RWPE1 (cell line): ENCODE results near the gene RGS16.
"Not testable (repeated sequence)": the region's sequence is repeated elsewhere in the genome, so short reads cannot be mapped to it uniquely, and the experiment has no call there.

ENCODE experiments used
- CTCF ChIA-PET: fragments of 350-600 bp; sonication (Branson Sonifier 250); formaldehyde crosslinking; extraction: SDS; loops from one replicate; lab custom pipeline; 2021; lab: Yijun Ruan, JAX
- POLR2A ChIA-PET: fragments of 400-600 bp; formaldehyde crosslinking; extraction: SDS; loops from one replicate; lab custom pipeline; 2020; ENCODE audit warnings: antibody characterized with exemption; ENCODE audit not compliant: low non-redundant PET; lab: Yijun Ruan, JAX
- DNase-seq: peaks from one replicate; pipeline ENCODE4 v3.0.0; 2012; ENCODE audit warnings: low spot score
- H3K27ac ChIP-seq: fragments of 450-650 bp; 2 replicates; pipeline ENCODE4 v1.5.1; 2017
- TF ChIP-seq, protein P1 (sequence below): fragments of 450-650 bp; conservative IDR thresholded peaks from 2 replicates; pipeline ENCODE4 v1.5.1; 2017; ENCODE audit warnings: low read depth, mild to moderate bottlenecking

The RGS16 gene

DNA sequence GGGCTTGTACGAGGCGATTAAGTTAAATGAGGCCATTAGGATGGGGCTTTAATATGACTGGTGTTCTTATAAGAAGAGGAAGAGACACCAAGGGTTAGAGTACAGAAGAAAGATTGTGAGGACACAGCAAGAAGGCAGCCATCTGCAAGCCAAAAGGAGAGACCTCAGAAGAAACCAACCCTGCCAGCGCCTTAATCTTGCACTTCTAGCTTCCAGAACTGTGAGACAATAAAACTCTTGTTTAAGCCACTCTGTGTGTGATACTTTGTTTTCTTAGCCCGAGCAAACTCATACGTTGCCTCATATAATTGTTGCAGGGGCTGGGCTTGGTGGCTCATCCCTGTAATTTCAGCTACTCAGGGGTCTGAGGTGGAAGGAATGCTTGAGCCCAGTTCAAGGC is 33.6 kb upstream of the RGS16 start:
- H3K27ac ChIP-seq: no peak overlapping the region
- POLR2A ChIA-PET: no interaction called here
- DNase-seq: no peak
- TF ChIP-seq, protein P1, sequence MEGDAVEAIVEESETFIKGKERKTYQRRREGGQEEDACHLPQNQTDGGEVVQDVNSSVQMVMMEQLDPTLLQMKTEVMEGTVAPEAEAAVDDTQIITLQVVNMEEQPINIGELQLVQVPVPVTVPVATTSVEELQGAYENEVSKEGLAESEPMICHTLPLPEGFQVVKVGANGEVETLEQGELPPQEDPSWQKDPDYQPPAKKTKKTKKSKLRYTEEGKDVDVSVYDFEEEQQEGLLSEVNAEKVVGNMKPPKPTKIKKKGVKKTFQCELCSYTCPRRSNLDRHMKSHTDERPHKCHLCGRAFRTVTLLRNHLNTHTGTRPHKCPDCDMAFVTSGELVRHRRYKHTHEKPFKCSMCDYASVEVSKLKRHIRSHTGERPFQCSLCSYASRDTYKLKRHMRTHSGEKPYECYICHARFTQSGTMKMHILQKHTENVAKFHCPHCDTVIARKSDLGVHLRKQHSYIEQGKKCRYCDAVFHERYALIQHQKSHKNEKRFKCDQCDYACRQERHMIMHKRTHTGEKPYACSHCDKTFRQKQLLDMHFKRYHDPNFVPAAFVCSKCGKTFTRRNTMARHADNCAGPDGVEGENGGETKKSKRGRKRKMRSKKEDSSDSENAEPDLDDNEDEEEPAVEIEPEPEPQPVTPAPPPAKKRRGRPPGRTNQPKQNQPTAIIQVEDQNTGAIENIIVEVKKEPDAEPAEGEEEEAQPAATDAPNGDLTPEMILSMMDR: no peak
- CTCF ChIA-PET: no interaction called here

- H3K27ac ChIP-seq: no peak overlapping the region
- ChIA-PET CTCF (no interaction called here), POLR2A (no interaction called here)
- TF ChIP-seq, protein P1: no peak
- DNase-seq: no peak
Measured at GRCh38 chr1:182635871-182636270, 31.7 kb upstream of the RGS16 start.

DNA sequence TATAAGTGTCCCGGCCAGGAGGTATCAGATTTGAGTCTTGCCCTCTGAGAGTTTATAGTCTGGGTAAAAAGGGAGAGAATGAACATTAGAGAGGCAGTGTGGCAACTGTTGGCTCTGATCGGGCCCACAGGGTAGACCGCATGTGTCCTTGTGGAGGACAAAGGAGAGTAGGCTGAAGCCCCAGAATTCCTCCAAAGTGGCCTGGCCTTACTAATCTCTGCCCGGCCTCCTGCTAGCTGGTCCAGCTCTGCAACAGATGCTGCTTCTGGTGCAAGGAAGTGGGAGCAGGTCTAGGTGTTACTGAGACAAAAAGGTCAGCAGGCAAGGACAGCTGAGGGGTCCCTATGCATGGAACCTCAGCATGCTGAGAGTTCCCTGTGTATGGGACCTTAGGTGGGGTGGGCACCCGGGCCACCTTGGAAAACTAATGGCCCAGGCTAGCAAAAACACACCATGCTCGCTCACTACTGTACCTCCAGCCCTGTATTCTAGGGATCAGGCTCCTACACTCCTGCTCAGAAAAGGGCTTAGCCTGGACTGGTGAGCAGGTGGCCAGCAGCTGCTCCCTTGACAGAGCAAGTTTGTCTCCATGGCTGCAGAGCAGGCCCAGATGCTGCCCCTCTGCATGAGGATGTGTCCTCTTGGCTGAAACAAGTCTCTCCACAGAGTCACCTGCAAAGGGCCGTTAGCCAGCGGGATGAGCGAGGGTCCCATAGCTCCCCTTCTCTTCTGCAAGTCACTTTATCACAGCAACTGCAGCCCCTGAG is 30.3 kb upstream of the RGS16 start:
- no peak overlapping the region for H3K27ac ChIP-seq
- no peak for DNase-seq
- ChIA-PET CTCF (no interaction called here), POLR2A (no interaction called here)
- TF ChIP-seq, protein P1: no peak

GRCh38 chr1:182633657-182634281 is 29.6 kb upstream of the RGS16 start:
- POLR2A ChIA-PET: no interaction called here
- CTCF ChIA-PET: interaction anchor here (0.7 kb wide), 1 partner anchor 37 kb away, joined by 3 read pairs; no protein-coding TSS in a partner anchor
- H3K27ac ChIP-seq: no peak overlapping the region

DNA sequence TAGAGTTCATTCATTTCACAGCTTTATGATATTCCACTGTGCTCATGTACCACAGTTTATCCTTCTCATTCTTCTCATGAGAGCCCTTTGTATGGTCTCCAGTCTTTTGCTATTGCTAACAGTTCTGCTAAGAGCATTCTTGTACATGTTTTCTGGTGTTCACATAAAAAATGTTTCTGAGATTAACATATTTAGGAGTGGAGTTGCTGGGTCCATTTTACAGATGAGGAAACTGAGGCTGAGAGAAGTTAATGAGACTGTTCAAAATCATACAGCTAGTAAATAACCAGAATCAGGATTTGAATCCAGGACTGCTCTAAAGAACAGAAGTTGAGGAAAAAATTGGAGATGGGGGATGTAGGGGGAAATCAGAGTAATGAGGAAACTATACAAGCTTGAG is 28.8 kb upstream of the RGS16 start:
- no peak overlapping the region for H3K27ac ChIP-seq
- ChIA-PET CTCF (interaction anchor here (0.7 kb wide), 1 partner anchor 37 kb away, joined by 3 read pairs; no protein-coding TSS in a partner anchor), POLR2A (no interaction called here)
- TF ChIP-seq, protein P1: no peak
- DNase-seq: no peak

More at GRCh38 chr1:182633657-182634281, 29.6 kb upstream of the RGS16 start:
- no peak for DNase-seq
- TF ChIP-seq, protein P1: no peak

DNA sequence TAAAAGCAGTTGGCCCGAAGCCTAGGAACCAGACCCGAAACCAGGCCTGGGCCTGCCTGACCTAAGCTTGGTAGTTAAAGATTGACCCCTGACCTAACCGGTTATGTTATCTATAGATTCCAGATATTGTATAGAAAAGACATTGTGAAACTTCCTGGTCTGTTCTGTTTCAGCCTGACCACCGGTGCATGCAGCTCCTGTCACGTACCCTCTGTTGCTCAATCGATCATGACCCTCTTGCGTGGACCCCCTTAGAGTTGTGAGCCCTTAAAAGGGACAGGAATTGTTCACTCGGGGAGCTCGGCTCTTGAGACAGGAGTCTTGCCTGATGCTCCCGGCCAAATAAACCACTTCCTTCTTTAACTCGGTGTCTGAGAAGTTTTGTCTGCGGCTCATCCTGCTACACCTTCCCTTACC is 28.3 kb upstream of the RGS16 start:
- POLR2A ChIA-PET, CTCF ChIA-PET, DNase-seq, H3K27ac ChIP-seq: not testable (repeated sequence)

GRCh38 chr1:182631954-182632353 is 27.8 kb upstream of the RGS16 start:
- ChIA-PET CTCF (no interaction called here), POLR2A (no interaction called here)
- no peak overlapping the region for H3K27ac ChIP-seq
- TF ChIP-seq, protein P1: no peak
- no peak for DNase-seq
